ENCODE measurements around the gene AMN. TPM values are rescaled to one million over a fixed set of nuclear protein-coding genes. Genes with fewer than 3 reads are reported as not detected.

The AMN gene
- total and polyA plus RNA-seq, 2 donors (not counting 1 experiment from before 2014, with no cell fraction given): 11.5 to 15.0 TPM

DNA sequence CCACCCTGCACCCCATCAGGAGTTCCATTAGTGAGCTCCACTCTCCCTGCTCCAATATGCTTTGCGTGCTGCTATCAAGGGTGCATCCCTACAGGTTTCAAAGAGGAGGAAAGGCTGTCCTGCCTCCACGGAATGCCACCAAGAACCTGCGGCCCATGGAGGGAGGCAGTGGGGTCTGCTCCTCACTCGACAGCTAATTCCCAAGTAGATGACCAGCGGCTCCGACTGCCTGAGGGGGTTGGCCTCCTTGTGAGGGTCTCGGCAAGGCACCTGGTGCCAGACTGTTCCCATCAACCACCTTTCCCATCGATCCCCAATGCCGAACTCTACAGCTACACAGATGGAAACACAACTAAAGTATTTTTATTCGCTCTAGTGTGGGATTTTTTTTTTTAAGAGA lies 36.0 kb downstream of the AMN start:
- POLR2A ChIA-PET: no interaction called here
- Histone ChIP-seq H3K9me3 (ENCODE audit: control extremely low read depth in 1 of 3, control insufficient read depth in 2 of 3, insufficient read depth in 1 of 3, low read length in 2 of 3) (no peaks in the 10 kb centered on the region), H3K4me1 (ENCODE audit: control insufficient read depth in 2 of 2, insufficient read depth in 2 of 2, low read length in 2 of 2) (no peaks in the 10 kb centered on the region), H3K36me3 (replicated peaks in 1 of 2; ENCODE audit: control extremely low read depth in 1 of 2, control insufficient read depth in 1 of 2, extremely low read depth in 1 of 2, insufficient read depth in 2 of 2, low read length in 1 of 2) (peaks cover 0 to 40% of the 10 kb centered on the region in 2 experiments), H2AFZ (ENCODE audit: insufficient read depth, low read depth, low read length, poor library complexity, severe bottlenecking) (no peak overlapping the region), H4K20me1 (ENCODE audit: control insufficient read depth, insufficient read depth, low read length, poor library complexity, severe bottlenecking) (no peaks in the 10 kb centered on the region), H3K27me3 (replicated peaks in 1 of 4; ENCODE audit: control extremely low read depth in 1 of 4, control insufficient read depth in 3 of 4, insufficient read depth in 4 of 4, low read length in 3 of 4) (no peaks in the 10 kb centered on the region), H3K27ac (ENCODE audit: low read length in 2 of 2) (no peak overlapping the region), H3K4me2 (replicated peaks; ENCODE audit: low read depth, low read length, poor library complexity, severe bottlenecking) (no peak overlapping the region), H3K9ac (ENCODE audit: low read length) (no peak overlapping the region), H3K4me3 (ENCODE audit: control extremely low read depth in 1 of 5, extremely low read depth in 1 of 5, insufficient read depth in 1 of 5, low read depth in 2 of 5, low read length in 4 of 5) (no peak overlapping the region), H3K79me2 (ENCODE audit: control insufficient read depth, insufficient read depth, low read length) (no peaks in the 10 kb centered on the region)
- Mint-ChIP-seq H3K27ac (no peak overlapping the region), H3K9me3 (ENCODE audit: insufficient read depth) (no peaks in the 10 kb centered on the region), H3K4me3 (no peak overlapping the region), H3K4me1 (no peaks in the 10 kb centered on the region), H3K27me3 (no peaks in the 10 kb centered on the region)
- no peak for TF ChIP-seq EZH2 (IDR thresholded peaks at IDR 0.05; ENCODE audit: borderline replicate concordance, insufficient read depth, low read depth, low read length, poor library complexity, severe bottlenecking)
- TF ChIP-seq, protein P1, sequence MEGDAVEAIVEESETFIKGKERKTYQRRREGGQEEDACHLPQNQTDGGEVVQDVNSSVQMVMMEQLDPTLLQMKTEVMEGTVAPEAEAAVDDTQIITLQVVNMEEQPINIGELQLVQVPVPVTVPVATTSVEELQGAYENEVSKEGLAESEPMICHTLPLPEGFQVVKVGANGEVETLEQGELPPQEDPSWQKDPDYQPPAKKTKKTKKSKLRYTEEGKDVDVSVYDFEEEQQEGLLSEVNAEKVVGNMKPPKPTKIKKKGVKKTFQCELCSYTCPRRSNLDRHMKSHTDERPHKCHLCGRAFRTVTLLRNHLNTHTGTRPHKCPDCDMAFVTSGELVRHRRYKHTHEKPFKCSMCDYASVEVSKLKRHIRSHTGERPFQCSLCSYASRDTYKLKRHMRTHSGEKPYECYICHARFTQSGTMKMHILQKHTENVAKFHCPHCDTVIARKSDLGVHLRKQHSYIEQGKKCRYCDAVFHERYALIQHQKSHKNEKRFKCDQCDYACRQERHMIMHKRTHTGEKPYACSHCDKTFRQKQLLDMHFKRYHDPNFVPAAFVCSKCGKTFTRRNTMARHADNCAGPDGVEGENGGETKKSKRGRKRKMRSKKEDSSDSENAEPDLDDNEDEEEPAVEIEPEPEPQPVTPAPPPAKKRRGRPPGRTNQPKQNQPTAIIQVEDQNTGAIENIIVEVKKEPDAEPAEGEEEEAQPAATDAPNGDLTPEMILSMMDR (IDR thresholded peaks at IDR 0.05): no peak
- CTCF ChIA-PET: no interaction called here
- DNase-seq (no peak), ATAC-seq (ENCODE audit: low read depth) (no peak)
- intact Hi-C loops (cut with micrococcal nuclease): no loop called here
- 100% methylated on average over 4 of the region's 10 CpGs for WGBS (ENCODE audit: insufficient coverage)

- DNase-seq: no peak
- Histone ChIP-seq H3K79me2 (ENCODE audit: control insufficient read depth, insufficient read depth, low read length) (no peaks in the 10 kb centered on the region), H3K36me3 (replicated peaks in 1 of 2; ENCODE audit: control extremely low read depth in 1 of 2, control insufficient read depth in 1 of 2, extremely low read depth in 1 of 2, insufficient read depth in 2 of 2, low read length in 1 of 2) (peaks cover 0 to 44% of the 10 kb centered on the region in 2 experiments), H3K4me2 (replicated peaks; ENCODE audit: low read depth, low read length, poor library complexity, severe bottlenecking) (no peak overlapping the region), H2AFZ (ENCODE audit: insufficient read depth, low read depth, low read length, poor library complexity, severe bottlenecking) (no peak overlapping the region), H3K27ac (ENCODE audit: low read length in 2 of 2) (no peak overlapping the region), H3K9ac (ENCODE audit: low read length) (no peak overlapping the region), H3K27me3 (replicated peaks in 1 of 4; ENCODE audit: control extremely low read depth in 1 of 4, control insufficient read depth in 3 of 4, insufficient read depth in 4 of 4, low read length in 3 of 4) (no peaks in the 10 kb centered on the region), H3K4me3 (ENCODE audit: control extremely low read depth in 1 of 5, extremely low read depth in 1 of 5, insufficient read depth in 1 of 5, low read depth in 2 of 5, low read length in 4 of 5) (no peak overlapping the region), H3K4me1 (ENCODE audit: control insufficient read depth in 2 of 2, insufficient read depth in 2 of 2, low read length in 2 of 2) (no peaks in the 10 kb centered on the region), H3K9me3 (ENCODE audit: control extremely low read depth in 1 of 3, control insufficient read depth in 2 of 3, insufficient read depth in 1 of 3, low read length in 2 of 3) (no peaks in the 10 kb centered on the region), H4K20me1 (ENCODE audit: control insufficient read depth, insufficient read depth, low read length, poor library complexity, severe bottlenecking) (no peaks in the 10 kb centered on the region)
- no peaks in the 10 kb centered on the region for H3K9me3 Mint-ChIP-seq (ENCODE audit: insufficient read depth)
- H3K27ac Mint-ChIP-seq: no peak overlapping the region
- POLR2A ChIA-PET: no interaction called here
- H3K4me1 Mint-ChIP-seq: no peaks in the 10 kb centered on the region
- CTCF ChIA-PET: interaction anchor here (0.8 kb wide), 1 partner anchor 12 kb away, joined by 3 read pairs; no protein-coding TSS in a partner anchor
- 96% methylated on average over 8 of the region's 9 CpGs for WGBS (ENCODE audit: insufficient coverage)
- no peak overlapping the region for H3K4me3 Mint-ChIP-seq
- TF ChIP-seq, protein P1 (IDR thresholded peaks at IDR 0.05): no peak
- no peak for TF ChIP-seq EZH2 (IDR thresholded peaks at IDR 0.05; ENCODE audit: borderline replicate concordance, insufficient read depth, low read depth, low read length, poor library complexity, severe bottlenecking)
- intact Hi-C loops (cut with micrococcal nuclease): no loop called here
- H3K27me3 Mint-ChIP-seq: no peaks in the 10 kb centered on the region
- no peak for ATAC-seq (ENCODE audit: low read depth)
These were observed 39.7 kb downstream of the AMN start for GRCh38 chr14:102962111-102962627.
